Kidney tubule cell (primary cell): ENCODE data around the gene GPR107.

Source experiments
- DNase-seq: peaks from one replicate; pipeline ENCODE4 v3.0.0-alpha.2; 2018; ENCODE audit warnings: low spot score

Gene GPR107

GRCh38 chr9:130054325-130054786 is 650 bp downstream of the GPR107 start:
- DNase-seq: no peak

- DNase-seq: peak; percentile 18
Observed at GRCh38 chr9:130054820-130055219, 1.1 kb downstream of the GPR107 start.

GRCh38 chr9:130058154-130058553 is 4.4 kb downstream of the GPR107 start:
- no peak for DNase-seq

GRCh38 chr9:130058887-130059286 is 5.2 kb downstream of the GPR107 start:
- no peak for DNase-seq

- no peak for DNase-seq
Observed at GRCh38 chr9:130060296-130060695, 6.6 kb downstream of the GPR107 start.

GRCh38 chr9:130062750-130063149 is 9.0 kb downstream of the GPR107 start:
- DNase-seq: no peak

GRCh38 chr9:130064621-130065020 is 10.9 kb downstream of the GPR107 start:
- DNase-seq: no peak

- no peak for DNase-seq
Observed at GRCh38 chr9:130069048-130069447, 15.3 kb downstream of the GPR107 start.

- DNase-seq: peak; percentile 46
Observed at GRCh38 chr9:130072515-130073235, 19.0 kb downstream of the GPR107 start.

GRCh38 chr9:130073373-130073772 is 19.7 kb downstream of the GPR107 start:
- peak; percentile 53 for DNase-seq

GRCh38 chr9:130078547-130078946 is 24.8 kb downstream of the GPR107 start:
- DNase-seq: no peak

- no peak for DNase-seq
Observed at GRCh38 chr9:130084337-130084736, 30.6 kb downstream of the GPR107 start.

- DNase-seq: no peak
Observed at GRCh38 chr9:130088051-130088450, 34.3 kb downstream of the GPR107 start.

GRCh38 chr9:130089141-130089540 is 35.4 kb downstream of the GPR107 start:
- no peak for DNase-seq

- no peak for DNase-seq
Observed at GRCh38 chr9:130090915-130091314, 37.2 kb downstream of the GPR107 start.

GRCh38 chr9:130092910-130093309 is 39.2 kb downstream of the GPR107 start:
- no peak for DNase-seq

GRCh38 chr9:130095872-130096271 is 42.2 kb downstream of the GPR107 start:
- no peak for DNase-seq

- no peak for DNase-seq
Observed at GRCh38 chr9:130100681-130101080, 47.0 kb downstream of the GPR107 start.

GRCh38 chr9:130101915-130102314 is 48.2 kb downstream of the GPR107 start:
- DNase-seq: no peak

GRCh38 chr9:130104491-130105193 is 50.9 kb downstream of the GPR107 start:
- no peak for DNase-seq

- no peak for DNase-seq
Observed at GRCh38 chr9:130106860-130107233, 53.1 kb downstream of the GPR107 start.

GRCh38 chr9:130107234-130107861 is 53.6 kb downstream of the GPR107 start:
- peak; percentile 69 for DNase-seq

GRCh38 chr9:130107955-130108354 is 54.2 kb downstream of the GPR107 start:
- no peak for DNase-seq
